Naive thymus-derived CD4-positive, alpha-beta T cell (primary cell): Measurements from ENCODE around the gene MBD6. TPM values are rescaled to one million over a fixed set of nuclear protein-coding genes. Genes with fewer than 3 reads are reported as not detected.

Source experiments
- ATAC-seq: fragments of 150-1000 bp; cut with Tn5 transposase; 2 replicates; pipeline ENCODE4 v1.10.0; 2021; ENCODE audit warnings: mild to moderate bottlenecking, moderate library complexity
- CTCF ChIA-PET: fragments of 350-600 bp; sonication (Branson Sonifier 250); formaldehyde crosslinking; loops from one replicate; lab custom pipeline; 2021; ENCODE audit warnings: antibody characterized with exemption; lab: Charles Lee
- POLR2A ChIA-PET: fragments of 350-600 bp; sonication (Branson Sonifier 250); formaldehyde crosslinking; loops from one replicate; lab custom pipeline; 2021; ENCODE audit warnings: antibody characterized with exemption, inconsistent platforms; lab: Charles Lee
- DNase-seq, 9 donors: peaks; one replicate each; pipeline versions ENCODE4 v3.0.0 to v3.0.0-alpha.2; 2020 to 2022; ENCODE audit warnings: mixed read lengths in 1 of 9
- H3K27ac ChIP-seq: one replicate; pipeline ENCODE4 v1.7.0; 2013; ENCODE audit warnings: mild to moderate bottlenecking, low read depth, low read length, moderate library complexity
- H3K27me3 ChIP-seq, 2 donors: one replicate each; pipeline ENCODE4 v1.7.0; 2013; ENCODE audit warnings: low read length in 2 of 2, mild to moderate bottlenecking in 2 of 2, moderate library complexity in 2 of 2; ENCODE audit not compliant: control insufficient read depth in 2 of 2, insufficient read depth in 2 of 2
- H3K36me3 ChIP-seq, 3 experiments: 1 replicate in 2 of 3; 2 replicates in 1 of 3; pipeline ENCODE4 v1.7.0; 2013; ENCODE audit warnings: low read length in 3 of 3, mild to moderate bottlenecking in 3 of 3, moderate library complexity in 1 of 3; ENCODE audit not compliant: insufficient read depth in 3 of 3, control insufficient read depth in 2 of 3
- H3K4me1 ChIP-seq, 2 donors: one replicate each; pipeline ENCODE4 v1.7.0; 2013; ENCODE audit warnings: low read length in 2 of 2, mild to moderate bottlenecking in 2 of 2, moderate library complexity in 1 of 2; ENCODE audit not compliant: control insufficient read depth in 2 of 2, insufficient read depth in 2 of 2
- H3K4me3 ChIP-seq: 2 replicates; pipeline ENCODE4 v1.7.0; 2013; ENCODE audit warnings: mild to moderate bottlenecking, low read length
- H3K9me3 ChIP-seq, 3 experiments: 1 replicate in 2 of 3; 2 replicates in 1 of 3; pipeline ENCODE4 v1.7.0; 2013; ENCODE audit warnings: low read length in 3 of 3; ENCODE audit not compliant: control insufficient read depth in 2 of 3
- H3K27ac Mint-ChIP-seq, 9 donors: one replicate each; pipeline ENCODE4 v1.8.0; 2020 to 2022; ENCODE audit warnings: mixed read lengths in 9 of 9, mild to moderate bottlenecking in 8 of 9, moderate library complexity in 5 of 9, inconsistent platforms in 2 of 9
- H3K27me3 Mint-ChIP-seq, 5 donors: one replicate each; pipeline ENCODE4 v1.8.0; 2021 to 2022; ENCODE audit warnings: mixed read lengths in 5 of 5, mild to moderate bottlenecking in 1 of 5
- H3K36me3 Mint-ChIP-seq, 5 donors: one replicate each; pipeline ENCODE4 v1.8.0; 2020 to 2022; ENCODE audit warnings: mixed read lengths in 5 of 5, mild to moderate bottlenecking in 3 of 5, inconsistent platforms in 1 of 5
- H3K4me1 Mint-ChIP-seq, 7 donors: one replicate each; pipeline ENCODE4 v1.8.0; 2020 to 2022; ENCODE audit warnings: mixed read lengths in 7 of 7, mild to moderate bottlenecking in 3 of 7, inconsistent platforms in 1 of 7
- H3K4me3 Mint-ChIP-seq, 10 donors: one replicate each; pipeline ENCODE4 v1.8.0; 2020 to 2022; ENCODE audit warnings: mild to moderate bottlenecking in 10 of 10, mixed read lengths in 10 of 10, moderate library complexity in 6 of 10, inconsistent platforms in 2 of 10
- H3K9me3 Mint-ChIP-seq, 11 donors: one replicate each; pipeline ENCODE4 v1.8.0; 2020 to 2022; ENCODE audit warnings: mixed read lengths in 11 of 11, mild to moderate bottlenecking in 4 of 11, inconsistent platforms in 1 of 11, moderate library complexity in 1 of 11
- intact Hi-C, 2 donors: fragments of 100-400 bp; cut with micrococcal nuclease; formaldehyde crosslinking; loops; one replicate each; pipeline ENCODE4 v1.15.1; 2023
- polyA plus RNA-seq, 2 donors: library from polyadenylated mRNA; unstranded; fragments of 300-500 nt; fragmentation: Illumina TruSeq; gene quantifications; one replicate each; pipeline ENCODE4 v1.2.3, GENCODE V29; 2021
- total RNA-seq, 6 experiments: library from RNA in 5 of 6; stranded (reverse) in 5 of 6; gene quantifications; 1 replicate in 5 of 6; 2 replicates in 1 of 6; pipeline ENCODE4 v1.2.3 and lab custom pipeline; 2021 to 2026

Gene MBD6
- total and polyA plus RNA-seq, 7 experiments from 2014 or later = 0.50 to 127 (median 108) TPM

GRCh38 chr12:57546438-57547287 lies 24.0 kb downstream of the MBD6 start, which contains the start of gene DCTN2:
DCTN2 (minus strand) TSS chr12:57547192; CDS start chr12:57547063, 129 bp downstream.
- Histone ChIP-seq H3K27me3 (no peaks in the 10 kb centered on the region), H3K9me3 (no peaks in the 10 kb centered on the region), H3K36me3 (peaks cover 0 to 4% (median 0%) of the 10 kb centered on the region in 3 experiments), H3K4me3 (peak within 1 kb of the TSS; percentile 74), H3K27ac (peak within 1 kb of the TSS; percentile 88), H3K4me1 (peaks cover 10 to 16% of the 10 kb centered on the region in 2 donors)
- intact Hi-C loops = loop anchor here (1.0 to 2.0 kb wide), 7 partner anchors 26 to 195 kb away; partner anchors contain the start of genes DDIT3 (in 2 of the 2), GLI1 (in 2 of the 2) and PIP4K2C (in 2 of the 2)
- POLR2A ChIA-PET = interaction anchor here (0.6 to 2.6 kb wide), 11 partner anchors 20 to 151 kb away, joined by 3 to 7 read pairs (median 3); partner anchors contain the start of genes DDIT3 and GLI1
- Mint-ChIP-seq H3K27me3 (peaks cover 0 to 28% (median 0%) of the 10 kb centered on the region in 5 donors), H3K36me3 (peaks cover 0 to 5% (median 0%) of the 10 kb centered on the region in 5 donors), H3K4me1 (peaks cover 28 to 64% (median 55%) of the 10 kb centered on the region in 7 donors), H3K4me3 (peak within 1 kb of the TSS; percentile 88 to 100 (median 98)), H3K9me3 (no peaks in the 10 kb centered on the region), H3K27ac (peak within 1 kb of the TSS; percentile 85 to 96 (median 92))
- CTCF ChIA-PET = interaction anchor here (0.8 kb wide), 1 partner anchor 88 kb away, joined by 4 read pairs; no protein-coding TSS in a partner anchor
- DNase-seq (peak; percentile 63 to 94 (median 88)), ATAC-seq (peak; percentile 98)

GRCh38 chr12:57547288-57548012 lies 24.8 kb downstream of the MBD6 start:
- H3K27ac ChIP-seq = peak overlapping the region; percentile 88
- H3K4me1 ChIP-seq = peaks cover 10 to 16% of the 10 kb centered on the region in 2 donors
- no peak for ATAC-seq
- intact Hi-C loops = loop anchor here (1.0 to 2.0 kb wide), 7 partner anchors 27 to 194 kb away; partner anchors contain the start of genes DDIT3 (in 2 of the 2), GLI1 (in 2 of the 2) and PIP4K2C (in 2 of the 2)
- no peaks in the 10 kb centered on the region for H3K27me3 ChIP-seq
- Mint-ChIP-seq H3K36me3 (peaks cover 0 to 5% (median 0%) of the 10 kb centered on the region in 5 donors), H3K4me3 (peak overlapping the region; percentile 88 to 100 (median 98)), H3K4me1 (peaks cover 28 to 64% (median 55%) of the 10 kb centered on the region in 7 donors), H3K27me3 (peaks cover 0 to 28% (median 0%) of the 10 kb centered on the region in 5 donors), H3K27ac (peak overlapping the region; percentile 85 to 96 (median 92)), H3K9me3 (no peaks in the 10 kb centered on the region)
- POLR2A ChIA-PET = interaction anchor here (0.6 to 2.6 kb wide), 6 partner anchors 20 to 70 kb away, joined by 3 to 7 read pairs (median 4); partner anchors contain the start of gene DDIT3
- DNase-seq = no peak
- H3K36me3 ChIP-seq = peaks cover 0 to 4% (median 0%) of the 10 kb centered on the region in 3 experiments
- CTCF ChIA-PET = interaction anchor here (0.8 kb wide), 1 partner anchor 88 kb away, joined by 4 read pairs; no protein-coding TSS in a partner anchor
- peak overlapping the region; percentile 74 for H3K4me3 ChIP-seq
- no peaks in the 10 kb centered on the region for H3K9me3 ChIP-seq

GRCh38 chr12:57548013-57548315 lies 25.3 kb downstream of the MBD6 start:
- no peaks in the 10 kb centered on the region for H3K9me3 Mint-ChIP-seq
- H3K4me1 ChIP-seq = peaks cover 10 to 16% of the 10 kb centered on the region in 2 donors
- H3K27ac Mint-ChIP-seq = peak overlapping the region in 2 of 9 donors; percentile 86 to 89
- H3K27ac ChIP-seq = no peak overlapping the region
- POLR2A ChIA-PET = interaction anchor here (1.0 kb wide), 1 partner anchor 93 kb away, joined by 3 read pairs; no protein-coding TSS in a partner anchor
- CTCF ChIA-PET = interaction anchor here (0.9 kb wide), 1 partner anchor 38 kb away, joined by 5 read pairs; no protein-coding TSS in a partner anchor
- peaks cover 0 to 4% (median 0%) of the 10 kb centered on the region in 3 experiments for H3K36me3 ChIP-seq
- H3K4me1 Mint-ChIP-seq = peaks cover 28 to 64% (median 55%) of the 10 kb centered on the region in 7 donors
- DNase-seq (no peak), ATAC-seq (no peak)
- H3K4me3 Mint-ChIP-seq = peak overlapping the region in 6 of 10 donors; percentile 88 to 100 (median 98)
- intact Hi-C loops = no loop called here
- H3K4me3 ChIP-seq = no peak overlapping the region
- H3K27me3 ChIP-seq = no peaks in the 10 kb centered on the region
- peaks cover 0 to 5% (median 0%) of the 10 kb centered on the region in 5 donors for H3K36me3 Mint-ChIP-seq
- no peaks in the 10 kb centered on the region for H3K9me3 ChIP-seq
- peaks cover 0 to 28% (median 0%) of the 10 kb centered on the region in 5 donors for H3K27me3 Mint-ChIP-seq

- H3K4me1 Mint-ChIP-seq = peaks cover 28 to 62% (median 52%) of the 10 kb centered on the region in 7 donors
- H3K27ac Mint-ChIP-seq = peak overlapping the region in 2 of 9 donors; percentile 29 to 46
- CTCF ChIA-PET = interaction anchor here (0.9 kb wide), 1 partner anchor 37 kb away, joined by 5 read pairs; no protein-coding TSS in a partner anchor
Measured at GRCh38 chr12:57548488-57548887, 25.9 kb downstream of the MBD6 start.

GRCh38 chr12:57549203-57549908 lies 26.7 kb downstream of the MBD6 start:
- no peak for ATAC-seq

More at GRCh38 chr12:57548488-57548887, 25.9 kb downstream of the MBD6 start:
- Mint-ChIP-seq H3K4me3 (peak overlapping the region in 8 of 10 donors; percentile 21 to 83 (median 54)), H3K9me3 (no peaks in the 10 kb centered on the region), H3K27me3 (peaks cover 0 to 28% (median 5%) of the 10 kb centered on the region in 5 donors), H3K36me3 (peaks cover 0 to 3% (median 0%) of the 10 kb centered on the region in 5 donors)
- Histone ChIP-seq H3K9me3 (no peaks in the 10 kb centered on the region), H3K27me3 (no peaks in the 10 kb centered on the region), H3K27ac (no peak overlapping the region), H3K4me3 (no peak overlapping the region), H3K4me1 (peaks cover 10 to 16% of the 10 kb centered on the region in 2 donors), H3K36me3 (peaks cover 0 to 4% (median 0%) of the 10 kb centered on the region in 3 experiments)
- no peak for DNase-seq
- POLR2A ChIA-PET = interaction anchor here (1.0 kb wide), 1 partner anchor 94 kb away, joined by 3 read pairs; no protein-coding TSS in a partner anchor
- intact Hi-C loops = no loop called here
- no peak for ATAC-seq

More at GRCh38 chr12:57549203-57549908, 26.7 kb downstream of the MBD6 start:
- peak overlapping the region in 2 of 9 donors; percentile 71 to 77 for H3K27ac Mint-ChIP-seq
- peaks cover 0 to 3% (median 0%) of the 10 kb centered on the region in 5 donors for H3K36me3 Mint-ChIP-seq
- H3K9me3 Mint-ChIP-seq = no peaks in the 10 kb centered on the region
- CTCF ChIA-PET = no interaction called here
- peak overlapping the region; percentile 39 to 83 (median 69) for H3K4me3 Mint-ChIP-seq
- Histone ChIP-seq H3K27me3 (no peaks in the 10 kb centered on the region), H3K4me1 (peaks cover 10 to 16% of the 10 kb centered on the region in 2 donors), H3K9me3 (no peaks in the 10 kb centered on the region), H3K36me3 (peaks cover 0 to 4% (median 0%) of the 10 kb centered on the region in 3 experiments), H3K27ac (no peak overlapping the region), H3K4me3 (peak overlapping the region; percentile 59)
- no peak for DNase-seq
- H3K4me1 Mint-ChIP-seq = peaks cover 28 to 55% (median 46%) of the 10 kb centered on the region in 7 donors
- peaks cover 0 to 30% (median 6%) of the 10 kb centered on the region in 5 donors for H3K27me3 Mint-ChIP-seq
- intact Hi-C loops = no loop called here
- POLR2A ChIA-PET = interaction anchor here (1.0 kb wide), 1 partner anchor 95 kb away, joined by 3 read pairs; no protein-coding TSS in a partner anchor
